CD4-positive, alpha-beta T cell treated with Interleukin-6 at 100 ng/mL for 8 hours (primary cell): ENCODE results near the gene CABCOCO1.

ENCODE experiments used
- DNase-seq: peaks from one replicate; pipeline ENCODE4 v3.0.0-alpha.2; 2020; ENCODE audit warnings: mixed read lengths, low spot score

The CABCOCO1 gene

DNA sequence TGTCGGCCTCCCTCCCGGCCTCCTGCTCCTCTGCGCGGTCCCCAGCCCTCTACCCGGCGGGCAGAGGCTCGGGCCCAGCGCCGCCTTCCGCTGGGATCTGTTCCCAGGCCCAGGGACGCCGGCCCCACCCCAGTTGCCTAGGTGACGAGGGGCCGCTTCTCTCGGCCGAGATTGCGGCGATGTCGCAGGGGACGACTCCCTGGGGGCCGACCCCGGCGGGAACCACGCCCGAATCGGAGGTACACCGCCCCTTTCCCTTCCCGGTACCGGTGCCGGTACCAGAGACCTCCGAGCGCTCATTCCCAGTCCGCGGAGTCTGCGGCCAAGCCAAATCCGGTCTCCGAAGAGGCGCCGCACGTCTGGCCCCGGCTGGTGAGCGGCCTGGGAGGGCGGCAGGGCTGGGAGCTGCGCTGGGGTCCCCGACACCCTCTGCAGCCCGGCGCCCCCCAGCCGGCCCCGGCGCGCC, at the start of gene CABCOCO1:
Gene CABCOCO1, plus strand, starts transcription at position 136 of the 466 bp plus-strand sequence. Its CDS starts 44 bp downstream, at position 180.
- no peak for DNase-seq

- no peak for DNase-seq
Observed at GRCh38 chr10:61613665-61614064, 49.1 kb upstream of the CABCOCO1 start.

GRCh38 chr10:61616611-61617010, 46.1 kb upstream of the CABCOCO1 start:
- DNase-seq, result no peak

GRCh38 chr10:61617180-61617579, 45.5 kb upstream of the CABCOCO1 start:
- DNase-seq, result no peak

- no peak for DNase-seq
Observed at GRCh38 chr10:61617586-61617985, 45.1 kb upstream of the CABCOCO1 start.

- DNase-seq, result no peak
Observed at GRCh38 chr10:61618388-61618961, 44.3 kb upstream of the CABCOCO1 start.

DNA sequence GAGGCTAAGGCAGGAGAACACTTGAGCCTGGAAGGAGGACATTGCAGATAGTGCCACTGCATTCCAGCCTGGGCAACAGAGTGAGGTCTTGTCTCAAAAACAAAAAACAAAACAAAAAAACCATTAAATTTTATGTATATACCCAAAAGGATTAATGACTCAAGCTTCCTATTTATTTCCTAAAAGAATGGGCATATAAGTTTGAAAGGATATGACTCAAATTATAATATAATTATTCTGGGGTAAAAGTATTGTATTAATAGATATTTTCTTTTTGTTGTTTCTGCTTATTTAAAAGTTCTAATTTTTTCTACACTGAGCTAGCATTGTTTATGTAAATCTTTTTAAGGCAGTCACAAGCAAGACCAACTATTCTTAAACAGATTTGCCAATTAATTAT, 42.2 kb upstream of the CABCOCO1 start:
- DNase-seq, result no peak

DNA sequence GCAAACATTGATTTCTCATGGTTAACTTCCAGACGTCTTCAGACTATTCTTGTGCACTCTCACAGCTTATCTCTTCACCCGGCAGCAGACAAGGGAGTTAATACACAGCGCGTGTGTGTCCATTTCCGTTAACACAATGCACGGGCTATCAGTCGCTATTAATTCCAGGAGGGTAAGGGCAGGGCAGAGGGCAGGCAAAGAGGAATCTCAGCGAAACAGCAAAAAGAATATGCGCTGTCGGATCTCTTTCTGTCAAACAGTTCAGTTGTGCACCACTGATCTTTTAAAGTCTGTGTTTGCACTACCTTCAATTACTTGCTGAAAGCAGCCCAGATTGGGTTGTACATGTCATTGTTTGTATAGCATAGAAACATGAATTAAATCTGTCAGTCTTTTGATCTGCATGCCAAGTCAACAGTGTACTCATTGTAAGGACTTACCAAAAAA, 41.1 kb upstream of the CABCOCO1 start:
- no peak for DNase-seq

DNA sequence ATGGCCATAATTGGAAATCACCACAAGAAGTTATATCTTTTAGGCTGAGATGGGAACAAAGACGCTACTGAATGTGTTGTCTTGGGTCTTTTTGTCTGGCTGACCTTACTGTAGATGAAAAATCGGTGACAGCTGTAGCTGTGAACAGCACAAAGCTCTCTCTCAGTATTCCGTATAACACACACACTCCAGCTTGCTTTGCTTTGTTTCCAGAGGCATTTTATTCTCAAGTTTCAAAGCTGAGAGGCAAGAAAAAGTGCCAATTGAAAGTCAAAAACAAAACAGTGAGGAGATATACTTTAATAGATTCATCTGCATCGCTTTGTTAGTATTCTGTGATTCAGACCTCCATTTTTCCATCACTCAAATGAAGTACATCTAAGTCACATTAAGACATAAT, 39.6 kb upstream of the CABCOCO1 start:
- no peak for DNase-seq

- no peak for DNase-seq
Observed at GRCh38 chr10:61626209-61626608, 36.5 kb upstream of the CABCOCO1 start.

- no peak for DNase-seq
Observed at GRCh38 chr10:61627266-61627665, 35.5 kb upstream of the CABCOCO1 start.

DNA sequence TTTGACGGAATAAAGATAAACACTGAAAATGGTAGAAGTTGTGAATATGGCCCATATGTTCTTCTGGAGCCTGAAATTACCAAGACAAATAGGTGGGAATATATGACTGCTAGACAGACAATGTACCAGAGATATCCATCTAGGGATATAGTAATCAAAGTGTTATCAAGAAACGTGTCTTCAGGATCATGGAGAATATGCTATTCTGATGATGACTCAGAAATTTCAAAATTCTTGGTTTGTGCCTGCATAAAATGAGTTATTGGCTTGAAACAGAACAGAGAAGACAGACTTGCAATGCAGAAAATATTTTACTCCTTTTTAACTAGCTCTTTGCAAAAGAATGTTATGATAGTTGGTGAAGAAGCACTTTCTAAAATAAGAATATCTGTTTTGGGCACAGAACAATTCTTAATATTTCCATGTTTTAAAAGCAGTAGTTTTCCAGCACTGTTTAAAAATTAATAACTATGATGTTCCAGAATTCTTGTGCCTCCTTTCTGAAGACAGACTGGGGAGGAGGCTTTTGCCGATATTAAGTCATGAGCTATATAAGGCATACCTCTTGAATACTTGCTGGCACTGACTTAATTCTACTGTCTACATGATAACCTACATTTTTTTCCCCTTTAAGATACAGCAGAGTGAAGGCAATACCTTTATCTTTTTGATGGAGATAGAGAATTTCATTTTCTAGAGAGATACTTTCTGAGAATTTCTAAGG, 34.4 kb upstream of the CABCOCO1 start:
- no peak for DNase-seq

- DNase-seq, result no peak
Observed at GRCh38 chr10:61628875-61629513, 33.7 kb upstream of the CABCOCO1 start.

DNA sequence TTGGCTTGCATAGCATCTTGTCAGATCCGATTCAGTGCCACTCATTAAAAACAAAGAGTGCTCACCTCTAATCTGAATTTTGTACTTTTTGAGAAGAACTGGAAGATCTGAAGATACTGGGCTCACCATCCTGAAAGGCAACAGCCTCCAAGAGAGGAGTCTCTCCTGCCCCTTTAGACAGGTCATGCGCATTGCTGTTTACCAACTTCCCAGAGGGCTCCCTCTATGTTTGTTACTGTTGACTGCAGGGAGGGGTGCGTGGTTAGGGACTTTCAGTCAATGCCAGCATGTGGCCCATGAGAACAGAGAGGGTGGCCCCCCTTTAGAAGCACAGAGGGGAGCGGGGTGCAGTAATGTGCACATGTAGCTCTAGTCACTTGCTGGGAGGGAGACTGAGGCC, 33.2 kb upstream of the CABCOCO1 start:
- DNase-seq, result no peak

- DNase-seq, result no peak
Observed at GRCh38 chr10:61632057-61632670, 30.6 kb upstream of the CABCOCO1 start.

DNA sequence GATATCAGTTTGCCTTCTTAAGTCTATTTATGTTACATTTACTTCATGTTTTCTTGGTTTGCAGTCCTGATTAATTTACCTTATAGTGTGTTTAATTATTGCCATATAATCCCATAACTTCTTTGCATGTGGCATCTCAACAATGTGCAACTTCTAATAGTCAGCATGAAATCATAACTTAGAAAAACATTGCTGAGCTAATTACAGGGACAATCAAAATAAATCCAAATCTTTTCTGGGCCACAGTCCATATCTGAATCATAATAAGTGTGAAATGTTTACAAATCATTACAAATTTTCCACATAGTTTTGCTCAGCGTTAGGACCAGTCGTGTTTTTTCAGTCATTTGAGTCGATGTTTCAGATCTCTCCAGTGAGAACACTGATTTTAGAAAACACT, 29.1 kb upstream of the CABCOCO1 start:
- no peak for DNase-seq

DNA sequence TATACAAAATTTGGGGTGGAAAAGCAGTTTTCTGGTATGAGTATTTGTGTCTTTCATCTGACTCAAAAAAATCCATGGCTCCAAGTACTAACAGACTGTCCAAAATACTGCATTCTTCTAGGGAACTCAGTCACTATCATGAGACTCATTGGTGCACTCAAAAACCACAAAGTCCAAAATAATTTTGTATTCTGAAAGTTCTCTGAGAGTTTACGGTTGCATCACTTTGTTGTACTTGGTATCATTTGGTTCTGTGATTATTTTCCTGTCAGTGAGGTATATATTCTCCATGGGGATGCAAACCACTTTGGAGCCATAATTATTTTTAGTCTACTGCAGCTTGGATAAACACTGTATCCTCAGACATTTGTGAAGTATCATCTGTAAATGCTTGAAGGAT, 28.0 kb upstream of the CABCOCO1 start:
- DNase-seq, result no peak

DNA sequence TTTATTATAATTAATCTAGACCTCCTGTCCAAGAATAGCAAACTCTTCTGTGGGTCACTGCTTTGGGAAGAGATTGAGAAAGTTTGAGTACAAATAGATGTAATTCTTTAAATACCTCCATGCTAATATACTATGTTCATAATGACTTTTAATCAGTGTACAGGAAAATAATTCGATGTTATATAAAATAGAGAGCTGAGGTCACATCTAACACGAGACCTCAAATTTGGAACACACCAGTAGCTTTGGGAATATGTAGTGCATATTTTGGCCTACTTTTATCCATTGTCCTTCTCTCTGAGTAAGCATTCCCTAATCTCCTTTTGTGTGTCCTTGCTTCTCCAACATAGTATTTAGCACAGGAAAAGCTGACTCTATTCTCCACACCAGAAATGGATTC, 27.3 kb upstream of the CABCOCO1 start:
- no peak for DNase-seq

GRCh38 chr10:61635932-61636331, 26.8 kb upstream of the CABCOCO1 start:
- no peak for DNase-seq

GRCh38 chr10:61639952-61640351, 22.8 kb upstream of the CABCOCO1 start:
- no peak for DNase-seq

- DNase-seq, result no peak
Observed at GRCh38 chr10:61640856-61641255, 21.9 kb upstream of the CABCOCO1 start.

DNA sequence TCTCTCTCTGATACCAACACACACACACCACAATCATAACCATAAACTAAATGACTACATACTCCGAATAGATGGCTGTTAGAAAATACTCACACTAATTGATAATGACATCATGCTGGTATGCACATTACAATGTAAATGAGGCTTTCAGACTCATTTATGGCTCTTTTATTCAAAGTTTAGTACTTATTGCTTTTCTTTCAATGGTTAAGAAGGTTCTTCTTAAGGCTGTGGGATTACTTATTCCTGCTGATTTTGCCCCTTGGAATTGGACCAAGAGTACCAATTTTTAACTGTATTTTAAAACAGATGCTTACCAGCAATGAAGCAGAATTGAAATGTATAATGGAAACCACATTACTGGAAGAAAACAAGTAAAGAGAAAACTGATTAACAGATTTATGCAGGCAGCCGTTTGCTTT, 20.6 kb upstream of the CABCOCO1 start:
- no peak for DNase-seq

DNA sequence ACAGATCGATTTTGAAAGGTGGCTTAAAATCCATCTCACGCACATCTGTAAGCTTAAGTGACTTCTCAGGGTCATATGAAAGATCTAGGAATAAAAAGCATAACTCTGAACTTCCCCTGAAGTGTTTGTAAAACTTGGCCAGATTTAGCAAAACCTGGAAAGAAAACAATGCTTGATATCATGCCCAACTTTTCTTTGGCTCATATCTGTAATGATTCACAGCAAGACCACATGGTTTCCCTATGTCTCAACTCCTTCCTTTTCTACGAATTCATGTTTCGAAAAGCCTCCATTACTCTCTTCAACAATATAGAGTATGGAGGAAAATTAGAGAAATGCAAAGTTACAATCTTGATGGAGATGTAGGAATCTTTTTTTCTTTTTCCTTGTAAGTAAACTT, 20.1 kb upstream of the CABCOCO1 start:
- DNase-seq, result no peak
